Dermis microvascular lymphatic vessel endothelial cell (primary cell): Measurements from ENCODE around the gene CD44. TPM values are rescaled to one million over a fixed set of nuclear protein-coding genes. Genes with fewer than 3 reads are reported as not detected.
"Not testable (repeated sequence)": the region's sequence is repeated elsewhere in the genome, so short reads cannot be mapped to it uniquely, and the experiment has no call there.

Source experiments
- DNase-seq, 2 donors: peaks; one replicate each; pipeline versions ENCODE4 v3.0.0 to v3.0.0-alpha.2; 2010; ENCODE audit warnings: low read depth in 2 of 2
- total RNA-seq: library from RNA; depleted of rRNA; stranded (reverse); fragments of >200 nt; gene quantifications from 2 replicates; pipeline ENCODE4 v1.2.1, GENCODE V29; 2014

Gene CD44
- total RNA-seq, 1 donor from 2014 or later = 5.0 TPM

- no peak for DNase-seq
These were observed 73.0 kb downstream of the CD44 start for GRCh38 chr11:35211952-35212351.

GRCh38 chr11:35214226-35214770, 75.3 kb downstream of the CD44 start:
- peak in 1 of 2 donors; percentile 17 for DNase-seq

- peak in 1 of 2 donors; percentile 51 for DNase-seq
These were observed 75.8 kb downstream of the CD44 start for GRCh38 chr11:35214792-35215193.

GRCh38 chr11:35215945-35216344, 77.0 kb downstream of the CD44 start:
- no peak for DNase-seq

GRCh38 chr11:35216962-35217678, 78.1 kb downstream of the CD44 start:
- no peak for DNase-seq

- no peak for DNase-seq
These were observed 80.0 kb downstream of the CD44 start for GRCh38 chr11:35218956-35219355.

GRCh38 chr11:35223371-35223796, 84.4 kb downstream of the CD44 start:
- no peak for DNase-seq

GRCh38 chr11:35223991-35224390, 85.0 kb downstream of the CD44 start:
- DNase-seq = no peak

- no peak for DNase-seq
These were observed 87.1 kb downstream of the CD44 start for GRCh38 chr11:35225946-35226520.

GRCh38 chr11:35226756-35227155, 87.8 kb downstream of the CD44 start:
- not testable (repeated sequence) for DNase-seq

GRCh38 chr11:35227576-35228327, 88.8 kb downstream of the CD44 start:
- DNase-seq = no peak

- no peak for DNase-seq
These were observed 89.4 kb downstream of the CD44 start for GRCh38 chr11:35228328-35228725.

- no peak for DNase-seq
These were observed 91.4 kb downstream of the CD44 start for GRCh38 chr11:35230388-35230787.

- DNase-seq = no peak
These were observed 92.3 kb downstream of the CD44 start for GRCh38 chr11:35231076-35231860.

GRCh38 chr11:35232891-35233330, 93.9 kb downstream of the CD44 start:
- DNase-seq = no peak

- no peak for DNase-seq
These were observed 94.5 kb downstream of the CD44 start for GRCh38 chr11:35233518-35233917.

- no peak for DNase-seq
These were observed 95.6 kb downstream of the CD44 start for GRCh38 chr11:35234460-35235156.

GRCh38 chr11:35235157-35235468, 96.1 kb downstream of the CD44 start:
- DNase-seq = no peak

GRCh38 chr11:35235498-35235897, 96.5 kb downstream of the CD44 start:
- no peak for DNase-seq

- peak in 1 of 2 donors; percentile 23 for DNase-seq
These were observed 97.1 kb downstream of the CD44 start for GRCh38 chr11:35235936-35236666.
